GM12875 (cell line): ENCODE measurements around the gene ADTRP.

Experiments
- H3K4me3 ChIP-seq: one replicate; pipeline ENCODE4 v1.5.1; 2011; ENCODE audit warnings: low read depth, low read length, control low read depth
- TF ChIP-seq, protein P1 (sequence below): IDR thresholded peaks from 2 replicates; pipeline ENCODE4 v1.5.1; 2011; ENCODE audit warnings: low read depth, mild to moderate bottlenecking, control low read depth, inconsistent platforms, low read length, moderate library complexity, borderline replicate concordance; ENCODE audit not compliant: insufficient read depth

ADTRP gene

DNA sequence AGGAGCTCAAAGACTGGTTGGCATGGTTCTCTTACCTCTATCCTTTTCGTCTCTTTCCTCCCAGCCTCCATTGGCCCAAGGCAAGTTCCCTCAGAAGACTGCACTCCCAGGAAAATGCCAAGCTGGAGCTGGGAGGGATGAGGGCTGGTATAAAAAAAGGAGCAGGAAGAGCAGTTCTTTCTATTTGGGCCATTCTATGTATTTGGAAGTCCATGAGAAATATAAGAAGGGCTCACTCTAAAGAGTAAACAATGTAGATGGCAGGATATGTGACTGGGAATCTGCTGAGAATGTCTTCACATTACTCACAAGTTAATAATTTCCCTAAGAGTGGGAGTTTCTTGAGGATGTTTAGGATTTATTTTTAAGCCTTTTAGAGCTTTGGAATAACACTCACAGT lies 36.6 kb upstream of the ADTRP start:
- TF ChIP-seq, protein P1, sequence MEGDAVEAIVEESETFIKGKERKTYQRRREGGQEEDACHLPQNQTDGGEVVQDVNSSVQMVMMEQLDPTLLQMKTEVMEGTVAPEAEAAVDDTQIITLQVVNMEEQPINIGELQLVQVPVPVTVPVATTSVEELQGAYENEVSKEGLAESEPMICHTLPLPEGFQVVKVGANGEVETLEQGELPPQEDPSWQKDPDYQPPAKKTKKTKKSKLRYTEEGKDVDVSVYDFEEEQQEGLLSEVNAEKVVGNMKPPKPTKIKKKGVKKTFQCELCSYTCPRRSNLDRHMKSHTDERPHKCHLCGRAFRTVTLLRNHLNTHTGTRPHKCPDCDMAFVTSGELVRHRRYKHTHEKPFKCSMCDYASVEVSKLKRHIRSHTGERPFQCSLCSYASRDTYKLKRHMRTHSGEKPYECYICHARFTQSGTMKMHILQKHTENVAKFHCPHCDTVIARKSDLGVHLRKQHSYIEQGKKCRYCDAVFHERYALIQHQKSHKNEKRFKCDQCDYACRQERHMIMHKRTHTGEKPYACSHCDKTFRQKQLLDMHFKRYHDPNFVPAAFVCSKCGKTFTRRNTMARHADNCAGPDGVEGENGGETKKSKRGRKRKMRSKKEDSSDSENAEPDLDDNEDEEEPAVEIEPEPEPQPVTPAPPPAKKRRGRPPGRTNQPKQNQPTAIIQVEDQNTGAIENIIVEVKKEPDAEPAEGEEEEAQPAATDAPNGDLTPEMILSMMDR, result no peak
- no peak overlapping the region for H3K4me3 ChIP-seq

DNA sequence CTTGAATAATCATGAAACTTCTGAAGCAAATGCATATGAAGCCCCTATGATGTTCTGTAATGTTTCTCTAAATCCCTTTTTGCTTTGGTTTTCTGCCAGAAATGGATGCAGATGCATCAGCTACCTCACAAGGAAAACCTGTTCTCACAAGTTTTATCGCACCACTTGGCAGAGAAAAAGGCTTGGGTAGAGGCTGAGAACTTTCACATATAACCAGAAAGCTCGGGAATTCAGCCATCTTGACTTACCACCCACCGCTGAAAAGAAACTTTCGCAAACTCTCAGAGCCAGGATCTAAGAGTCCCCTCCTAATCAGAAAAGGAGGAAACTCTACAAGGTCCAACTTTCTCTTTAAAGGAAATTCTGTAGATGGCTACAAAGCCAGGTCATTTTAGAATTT lies 36.2 kb upstream of the ADTRP start:
- H3K4me3 ChIP-seq, result no peak overlapping the region
- TF ChIP-seq, protein P1, result no peak

DNA sequence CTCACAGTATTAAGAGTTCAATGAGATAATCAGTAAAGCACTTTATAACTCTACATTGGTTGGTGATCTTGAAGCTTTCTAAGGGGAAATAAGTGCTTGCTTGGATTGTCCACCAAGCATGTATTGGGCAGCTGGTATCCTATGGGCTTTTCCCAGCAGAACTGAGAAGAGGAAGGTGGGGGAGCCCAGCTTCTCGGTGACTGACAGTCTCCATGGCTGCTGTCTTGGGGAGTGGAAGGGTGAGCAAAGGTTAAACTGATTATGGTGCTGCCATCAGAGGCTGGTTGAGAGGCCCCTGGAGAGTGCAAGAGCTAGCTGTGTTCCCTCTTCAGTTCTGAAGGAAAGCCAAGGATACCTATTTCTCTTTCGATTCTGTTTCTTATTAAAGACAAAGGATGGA lies 35.5 kb upstream of the ADTRP start:
- TF ChIP-seq, protein P1, result no peak

DNA sequence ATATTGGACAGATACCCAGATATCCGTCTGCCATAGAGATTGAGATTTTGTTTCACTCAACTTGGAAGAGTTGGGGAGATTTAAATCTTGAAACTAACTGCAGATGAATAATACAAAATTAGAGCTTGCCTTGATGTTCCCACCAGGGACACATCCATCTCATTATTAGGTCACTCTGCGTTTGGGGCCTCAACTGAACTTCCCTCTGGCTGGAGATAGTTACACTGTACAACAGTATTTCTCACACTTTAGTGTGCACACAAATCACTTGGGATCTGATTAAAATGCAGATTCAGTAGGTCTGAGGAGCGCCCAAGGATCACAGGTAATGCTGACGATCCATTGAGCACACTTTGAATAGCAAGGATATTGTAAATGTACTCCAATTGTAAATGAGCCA lies 35.0 kb upstream of the ADTRP start:
- no peak overlapping the region for H3K4me3 ChIP-seq
- TF ChIP-seq, protein P1, result no peak

More for the DNA sequence above, 35.5 kb upstream of the ADTRP start:
- H3K4me3 ChIP-seq, result no peak overlapping the region

DNA sequence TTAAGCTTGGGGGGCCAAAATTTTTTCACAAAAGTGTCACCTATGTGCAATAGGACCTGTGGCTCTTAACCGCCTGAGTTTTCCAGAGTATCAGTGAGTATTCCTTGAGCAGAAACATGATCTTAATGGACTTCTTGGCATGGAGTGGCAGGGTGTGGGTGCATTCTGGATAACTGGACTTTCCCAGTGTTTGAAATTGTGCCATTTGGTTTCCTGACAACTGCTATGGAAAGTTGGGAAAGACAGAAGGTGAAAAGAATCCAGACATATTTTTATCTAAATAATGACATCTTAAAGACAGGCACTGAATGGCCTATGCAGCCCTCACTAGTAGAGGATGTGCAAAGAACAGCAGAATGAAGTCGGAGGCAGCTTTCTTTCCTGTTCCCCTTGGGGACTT lies 34.3 kb upstream of the ADTRP start:
- no peak overlapping the region for H3K4me3 ChIP-seq
- TF ChIP-seq, protein P1, result no peak

DNA sequence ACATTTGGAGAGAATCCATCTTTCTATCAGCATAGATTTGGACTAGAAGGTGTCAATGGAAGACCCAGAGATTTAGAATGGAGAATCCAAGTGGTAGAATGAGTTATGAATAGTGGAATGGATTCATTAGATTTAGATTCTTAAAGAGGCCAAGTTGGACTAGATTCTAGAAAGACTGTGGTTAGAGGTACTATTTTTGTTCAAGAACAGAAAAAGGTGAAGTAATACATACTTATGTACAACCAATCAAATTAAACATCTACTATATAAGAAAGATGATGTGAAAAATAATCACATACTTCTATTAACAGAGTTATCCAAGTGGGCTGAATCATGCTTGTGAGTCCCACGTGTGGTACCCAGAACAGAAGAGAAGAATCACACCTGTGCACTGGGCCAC lies 33.8 kb upstream of the ADTRP start:
- H3K4me3 ChIP-seq, result no peak overlapping the region
- TF ChIP-seq, protein P1, result no peak

DNA sequence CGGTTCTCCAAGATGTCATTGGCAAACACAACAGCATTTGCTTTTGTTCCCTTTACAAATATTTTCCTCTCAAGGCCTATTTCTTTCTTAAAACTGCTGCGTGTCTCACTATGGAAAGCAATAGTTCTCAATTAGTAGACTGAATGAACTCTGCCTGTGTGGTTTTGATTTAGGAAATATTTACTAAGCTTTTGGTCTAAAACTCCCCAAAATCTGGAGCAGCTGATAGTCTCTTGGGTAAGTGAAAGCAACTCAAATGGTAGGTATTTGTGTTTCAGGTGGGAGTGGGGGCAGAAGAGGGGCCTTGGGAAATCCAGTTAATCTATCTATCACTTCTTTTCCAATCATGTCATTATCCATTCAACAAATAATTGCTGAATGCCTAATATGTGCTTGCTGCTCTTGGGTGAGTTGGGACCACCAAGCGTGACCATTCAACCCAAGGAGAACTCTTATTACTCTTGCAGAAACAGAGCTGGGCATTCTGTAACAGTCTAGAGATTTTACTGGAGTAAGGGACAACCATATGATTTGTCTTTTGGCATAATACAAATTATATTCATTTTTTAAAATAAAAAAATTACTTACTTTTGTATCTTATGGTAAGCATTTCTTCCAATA lies 33.2 kb upstream of the ADTRP start:
- H3K4me3 ChIP-seq, result no peak overlapping the region
- TF ChIP-seq, protein P1, result no peak
